GM21367 (cell line): ENCODE data around the gene TANGO6.
"Not testable (repeated sequence)": the region's sequence is repeated elsewhere in the genome, so short reads cannot be mapped to it uniquely, and the experiment has no call there.

Experiments
- ATAC-seq: cut with Tn5 transposase; IDR thresholded peaks from one replicate; pipeline ENCODE4 v1.9.1; 2021; ENCODE audit not compliant: unreplicated experiment

The TANGO6 gene

DNA sequence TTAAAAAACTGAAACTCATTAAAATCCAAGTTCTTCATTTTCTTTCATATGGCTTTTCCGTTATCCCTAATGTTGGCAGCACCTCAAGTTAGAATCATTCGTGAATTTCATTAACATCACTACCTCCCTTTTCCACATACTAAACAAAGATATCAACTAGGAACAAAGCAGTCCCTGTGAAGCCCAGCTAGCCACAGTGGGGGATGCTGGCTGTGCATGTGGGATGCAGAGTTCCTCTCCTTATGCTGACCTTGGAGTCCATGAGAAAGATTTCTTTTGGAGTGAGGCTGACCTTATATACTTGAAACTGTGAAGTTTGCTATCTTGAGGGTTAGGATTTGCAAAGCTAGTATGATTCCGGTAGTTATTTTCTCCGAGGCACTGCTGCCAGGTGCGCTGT lies 117.6 kb downstream of the TANGO6 start:
- no peak for ATAC-seq

GRCh38 chr16:68961778-68962402 lies 118.6 kb downstream of the TANGO6 start:
- ATAC-seq, result no peak

- no peak for ATAC-seq
Measured at GRCh38 chr16:68969338-68969737, 126.0 kb downstream of the TANGO6 start.

GRCh38 chr16:68972013-68972412 lies 128.7 kb downstream of the TANGO6 start:
- ATAC-seq, result no peak

GRCh38 chr16:68972720-68973119 lies 129.4 kb downstream of the TANGO6 start:
- ATAC-seq, result no peak

GRCh38 chr16:68973611-68974120 lies 130.3 kb downstream of the TANGO6 start:
- no peak for ATAC-seq

DNA sequence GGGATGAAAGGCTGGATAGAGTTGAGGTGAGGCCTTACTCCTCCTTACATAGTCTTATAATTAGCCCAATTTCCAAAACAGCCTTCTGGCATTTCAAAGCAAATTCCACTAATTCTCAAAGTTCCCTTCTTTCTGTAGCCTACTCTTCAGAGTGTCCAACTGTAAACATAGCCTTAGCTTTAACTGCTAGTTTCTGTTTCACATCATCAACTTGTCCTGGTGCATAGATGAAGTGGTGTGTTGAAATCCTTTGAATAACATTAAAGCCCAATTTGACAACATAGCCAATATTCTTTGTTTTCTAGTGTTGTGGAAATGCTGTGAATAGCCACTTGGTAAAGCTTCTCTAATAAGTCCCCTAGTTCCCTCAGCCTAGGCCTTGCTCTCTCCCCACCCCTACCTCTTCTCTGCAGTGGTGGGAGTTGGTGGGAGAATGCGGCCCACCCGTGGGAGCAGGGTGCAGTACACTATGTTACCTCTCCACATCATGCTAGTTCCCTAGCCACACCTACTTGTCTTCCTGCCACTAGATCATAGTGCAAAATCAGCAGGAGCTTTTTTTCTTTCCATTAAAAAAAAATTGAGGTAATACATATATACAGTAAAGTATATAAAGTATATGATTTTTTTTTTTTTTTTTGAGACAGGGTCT lies 135.1 kb downstream of the TANGO6 start:
- no peak for ATAC-seq

GRCh38 chr16:68980695-68981315 lies 137.5 kb downstream of the TANGO6 start:
- no peak for ATAC-seq

GRCh38 chr16:68981971-68982370 lies 138.6 kb downstream of the TANGO6 start:
- no peak for ATAC-seq

GRCh38 chr16:68984467-68984866 lies 141.1 kb downstream of the TANGO6 start:
- ATAC-seq, result no peak

DNA sequence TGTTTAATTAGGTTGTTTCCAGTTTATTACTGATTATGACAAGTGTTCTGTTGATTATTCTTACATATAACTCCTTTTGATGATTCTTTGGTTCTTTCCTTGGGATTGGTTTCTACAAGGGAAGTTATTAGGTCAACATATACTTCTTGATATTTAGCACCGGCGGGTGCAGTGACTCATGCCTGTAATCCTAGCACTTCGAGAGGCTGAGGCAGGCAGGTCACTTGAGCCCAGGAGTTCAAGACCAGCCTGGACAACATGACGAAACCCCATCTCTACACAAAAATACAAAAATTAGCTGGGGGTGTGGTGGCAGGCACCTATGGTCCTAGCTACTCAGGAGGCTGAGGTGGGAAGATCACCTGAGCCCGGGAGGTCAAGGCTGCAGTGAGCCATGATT lies 141.9 kb downstream of the TANGO6 start:
- ATAC-seq, result no peak

GRCh38 chr16:68985855-68986254 lies 142.5 kb downstream of the TANGO6 start:
- ATAC-seq, result no peak

DNA sequence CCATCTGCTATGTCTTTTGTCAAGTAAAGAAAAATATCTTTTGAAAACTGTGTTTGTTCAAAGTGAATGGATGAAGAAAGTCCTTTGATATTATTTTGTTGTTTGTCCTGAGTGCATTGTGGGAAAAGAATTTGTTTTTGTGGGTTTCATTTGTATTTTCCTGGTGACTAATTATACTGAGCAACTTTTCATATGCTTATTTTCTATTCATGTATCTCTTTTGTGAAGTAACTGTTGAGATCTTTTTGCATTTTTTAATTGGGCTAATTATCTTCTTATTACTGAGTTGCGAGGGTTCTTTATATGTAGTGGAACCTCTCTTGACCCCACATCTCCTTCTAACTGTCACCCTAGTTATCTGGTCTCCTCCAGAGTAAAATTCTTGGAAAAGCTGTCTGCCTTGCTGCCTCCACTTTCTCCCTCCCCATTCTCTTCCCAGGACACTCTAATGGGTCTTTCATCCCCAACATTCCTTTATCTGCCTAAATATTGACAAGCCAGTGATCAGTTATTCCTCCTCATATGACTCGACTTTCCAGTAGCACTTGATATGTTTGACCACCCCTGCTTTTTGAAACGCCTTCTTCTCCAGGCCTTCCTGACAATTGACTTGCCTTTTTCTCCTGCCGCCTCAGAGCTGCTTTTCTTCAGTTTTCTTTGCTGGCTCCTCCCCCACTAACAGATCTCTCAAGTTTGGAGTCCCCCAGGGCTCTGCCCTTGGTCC lies 144.6 kb downstream of the TANGO6 start:
- ATAC-seq, result no peak

DNA sequence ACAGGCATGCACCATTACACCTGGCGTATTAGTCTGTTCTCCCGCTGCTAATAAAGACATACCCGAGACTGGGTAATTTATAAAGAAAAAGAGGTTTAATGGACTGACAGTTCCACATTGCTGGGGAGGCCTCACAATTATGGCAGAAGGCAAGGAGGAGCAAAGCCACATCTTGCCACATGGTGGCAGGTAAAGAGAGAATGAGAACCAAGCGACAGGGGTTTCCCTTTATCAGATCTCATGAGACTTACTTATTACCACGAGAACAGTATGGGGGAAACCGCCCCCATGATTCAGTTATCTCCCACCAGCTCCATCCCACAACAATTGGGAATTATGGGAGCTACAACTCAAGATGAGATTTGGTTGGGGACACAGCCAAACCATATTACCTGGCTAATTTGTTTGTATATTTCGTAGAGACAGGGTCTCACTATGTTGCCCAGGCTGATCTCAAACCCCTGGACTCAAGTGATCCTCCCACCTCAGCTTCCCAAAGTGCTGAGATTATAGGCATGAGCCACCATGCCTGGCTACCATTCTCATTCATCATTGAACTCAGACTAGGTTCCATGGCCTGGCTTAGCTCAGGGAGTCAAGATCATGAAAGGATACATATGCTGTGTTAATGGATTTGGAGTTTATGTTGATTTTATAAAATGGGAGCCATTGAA lies 147.0 kb downstream of the TANGO6 start:
- ATAC-seq, result not testable (repeated sequence)

DNA sequence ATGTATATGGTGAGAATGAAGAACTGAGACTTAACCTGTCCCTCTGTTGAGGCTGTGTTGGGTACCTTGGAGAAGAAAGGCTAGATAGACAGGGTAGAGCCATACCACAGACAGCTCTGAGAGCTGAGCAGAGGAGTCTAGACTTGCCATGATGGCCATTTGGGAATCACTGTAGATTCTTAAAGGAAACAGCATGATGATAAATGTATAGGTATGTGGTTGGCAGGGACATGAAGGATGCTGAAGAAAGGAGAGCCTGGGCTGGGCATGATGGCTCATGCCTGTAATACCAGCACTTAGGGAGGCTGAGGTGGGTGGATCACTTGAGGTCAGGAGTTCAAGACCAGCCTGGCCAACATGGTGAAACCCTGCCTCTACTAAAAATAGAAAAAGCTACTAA lies 147.7 kb downstream of the TANGO6 start:
- no peak for ATAC-seq

DNA sequence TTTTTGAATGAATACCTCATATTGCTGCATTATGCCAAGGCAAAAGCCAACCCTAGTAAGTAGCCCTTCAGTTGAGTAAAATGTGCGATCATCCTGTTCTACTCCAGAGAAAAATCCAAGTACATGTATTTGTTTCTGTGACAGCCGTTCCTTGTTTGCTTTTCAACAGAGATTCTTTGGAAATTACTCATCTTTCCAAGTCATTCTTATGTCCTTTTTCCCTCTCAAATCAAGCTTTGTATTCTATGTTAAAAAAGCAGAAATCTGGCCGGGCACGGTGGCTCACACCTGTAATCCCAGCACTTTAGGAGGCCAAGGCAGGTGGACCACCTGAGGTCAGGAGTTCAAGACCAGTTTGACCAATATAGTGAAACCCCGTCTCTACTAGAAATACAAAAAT lies 149.2 kb downstream of the TANGO6 start:
- ATAC-seq, result no peak

DNA sequence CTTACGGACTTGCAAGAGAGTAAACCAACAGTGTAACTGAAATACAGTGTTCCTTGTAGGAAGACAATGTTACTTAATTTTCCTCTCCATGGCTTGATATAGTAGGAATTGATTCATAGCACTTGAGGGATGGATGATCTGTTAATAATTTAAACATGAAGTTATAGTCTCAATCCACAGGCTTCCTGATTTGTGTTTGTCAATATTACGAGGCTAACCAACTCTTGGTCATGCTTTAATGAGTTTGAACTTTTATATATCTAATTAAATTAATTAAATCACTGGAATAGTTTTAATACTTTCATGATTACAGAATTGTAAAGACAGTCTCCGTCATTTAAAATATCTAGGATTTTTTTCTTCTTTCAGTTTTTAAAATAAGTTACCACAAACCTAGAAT lies 150.1 kb downstream of the TANGO6 start:
- no peak for ATAC-seq

DNA sequence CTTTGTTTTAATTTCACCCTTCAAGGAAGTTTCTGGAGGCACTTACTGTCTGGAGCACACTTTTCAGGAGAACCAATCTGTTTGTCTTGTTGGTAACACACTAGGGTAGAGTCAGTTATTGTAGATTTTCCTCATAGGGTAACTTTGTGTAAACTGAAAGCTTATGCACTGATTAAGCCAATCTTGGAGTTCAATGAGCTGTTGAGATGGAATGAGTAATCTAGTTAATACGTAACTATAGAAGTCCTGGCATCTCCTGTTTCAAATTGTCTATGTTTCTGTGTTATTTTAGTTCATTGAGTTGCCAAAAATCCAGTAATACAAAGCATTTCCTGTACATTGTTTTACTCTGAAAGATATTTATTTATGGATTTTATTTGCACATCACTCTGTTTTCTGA lies 150.6 kb downstream of the TANGO6 start:
- no peak for ATAC-seq

- no peak for ATAC-seq
Measured at GRCh38 chr16:68994324-68994723, 151.0 kb downstream of the TANGO6 start.

DNA sequence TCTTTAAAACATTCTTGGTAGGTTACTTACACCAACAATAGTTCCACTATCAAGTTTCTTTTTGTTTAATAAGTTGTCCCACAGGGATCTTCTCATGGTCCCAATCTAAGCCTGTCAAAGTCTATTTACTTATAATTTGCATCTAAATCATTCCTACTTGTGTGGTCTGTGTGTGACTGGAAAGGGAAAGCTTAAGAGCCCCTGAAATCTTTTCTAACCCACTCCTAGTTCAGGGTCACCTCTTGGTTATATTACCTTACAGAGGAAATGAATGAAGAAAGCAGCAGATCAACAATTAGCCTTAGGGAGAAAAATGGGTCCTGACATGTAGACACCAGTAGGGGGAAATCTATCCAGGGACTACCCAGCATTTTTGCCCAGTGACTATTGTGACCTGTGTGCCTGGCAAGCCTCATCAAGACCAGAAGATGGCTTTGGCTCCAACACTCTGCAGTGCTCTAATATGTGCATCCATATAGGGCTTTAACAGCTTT lies 151.7 kb downstream of the TANGO6 start:
- no peak for ATAC-seq

DNA sequence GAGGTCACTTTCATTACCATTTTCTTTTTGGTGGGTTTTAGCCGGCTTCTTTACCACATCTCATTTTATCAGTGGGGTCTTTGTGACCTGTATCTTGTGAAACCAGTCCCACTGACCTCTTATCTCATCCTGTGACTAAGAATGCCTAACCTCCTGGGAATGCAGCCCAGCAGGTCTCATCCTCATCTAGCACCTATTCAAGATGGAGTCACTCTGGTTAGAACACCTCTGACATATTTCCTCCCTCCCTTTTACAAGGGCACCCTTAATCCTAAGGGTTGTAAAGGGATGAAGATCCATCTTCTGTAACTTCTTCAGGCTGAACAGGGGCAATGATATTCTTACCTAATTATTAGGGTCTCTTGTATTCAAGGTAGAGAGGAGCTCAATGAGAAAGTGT lies 154.2 kb downstream of the TANGO6 start:
- ATAC-seq, result no peak
